Measurements from ENCODE around the gene LBX2.

LBX2 gene

GRCh38 chr2:74450570-74451190 lies 48.7 kb downstream of the LBX2 start:
- DNase-seq: no peak

- no peak for DNase-seq
Observed at GRCh38 chr2:74448771-74449170, 50.6 kb downstream of the LBX2 start.
